ENCODE data around the gene CYS1.

Gene CYS1

GRCh38 chr2:10026940-10027569 lies 53.2 kb downstream of the CYS1 start:
- no peak for TF ChIP-seq CTCF (IDR thresholded peaks at IDR 0.05; ENCODE audit: insufficient read depth, low read length, missing control alignments)
- no peak overlapping the region for H3K4me3 ChIP-seq (ENCODE audit: low read depth, low read length)
- no peak for DNase-seq (ENCODE audit: low read depth, low spot score)
- ChIA-PET POLR2A (no interaction called here), CTCF (interaction anchor here (1.0 to 5.8 kb wide), 4 partner anchors 213 to 257 kb away, joined by 4 to 38 read pairs (median 6); no protein-coding TSS in a partner anchor)

- POLR2A ChIA-PET = no interaction called here
- no peak for DNase-seq (ENCODE audit: low read depth, low spot score)
- H3K4me3 ChIP-seq (ENCODE audit: low read depth, low read length) = no peak overlapping the region
- CTCF ChIA-PET = interaction anchor here (1.0 to 2.2 kb wide), 2 partner anchors 12 to 208 kb away, joined by 3 to 9 read pairs; no protein-coding TSS in a partner anchor
- TF ChIP-seq CTCF (IDR thresholded peaks at IDR 0.05; ENCODE audit: insufficient read depth, low read length, missing control alignments) = peak; percentile 6
These were observed 57.1 kb downstream of the CYS1 start for GRCh38 chr2:10022966-10023662.

- POLR2A ChIA-PET = no interaction called here
- no peak overlapping the region for H3K4me3 ChIP-seq (ENCODE audit: low read depth, low read length)
- no peak for TF ChIP-seq CTCF (IDR thresholded peaks at IDR 0.05; ENCODE audit: insufficient read depth, low read length, missing control alignments)
- DNase-seq (ENCODE audit: low read depth, low spot score) = no peak
- CTCF ChIA-PET = interaction anchor here (1.0 to 2.8 kb wide), 3 partner anchors 13 to 208 kb away, joined by 3 to 17 read pairs (median 9); no protein-coding TSS in a partner anchor
These were observed 57.8 kb downstream of the CYS1 start for GRCh38 chr2:10022445-10022844.

- no peak overlapping the region for H3K4me3 ChIP-seq (ENCODE audit: low read depth, low read length)
- ChIA-PET POLR2A (no interaction called here), CTCF (interaction anchor here (2.2 to 2.8 kb wide), 2 partner anchors 13 to 208 kb away, joined by 9 to 17 read pairs; no protein-coding TSS in a partner anchor)
- no peak for TF ChIP-seq CTCF (IDR thresholded peaks at IDR 0.05; ENCODE audit: insufficient read depth, low read length, missing control alignments)
- DNase-seq (ENCODE audit: low read depth, low spot score) = no peak
These were observed 58.2 kb downstream of the CYS1 start for GRCh38 chr2:10022041-10022421.

- ChIA-PET POLR2A (no interaction called here), CTCF (interaction anchor here (0.8 to 2.8 kb wide), 4 partner anchors 15 to 206 kb away, joined by 3 to 17 read pairs (median 3); no protein-coding TSS in a partner anchor)
- no peak overlapping the region for H3K4me3 ChIP-seq (ENCODE audit: low read depth, low read length)
- no peak for TF ChIP-seq CTCF (IDR thresholded peaks at IDR 0.05; ENCODE audit: insufficient read depth, low read length, missing control alignments)
- DNase-seq (ENCODE audit: low read depth, low spot score) = no peak
These were observed 60.4 kb downstream of the CYS1 start for GRCh38 chr2:10019602-10020400.

Data from AG04449 (cell line).